Activated CD4-positive, alpha-beta T cell treated with anti-CD3 and anti-CD28 coated beads for 36 hours (primary cell): ENCODE results near the gene FUT2. TPM values are rescaled to one million over a fixed set of nuclear protein-coding genes. Genes with fewer than 3 reads are reported as not detected.
A peak's percentile ranks its signal among the peaks of the same experiment; 100 is the strongest.
"Not testable (repeated sequence)": the region's sequence is repeated elsewhere in the genome, so short reads cannot be mapped to it uniquely, and the experiment has no call there.

Source experiments
- ATAC-seq: fragments of 200-7000 bp; cut with Tn5 transposase; one replicate; pipeline ENCODE4 v1.10.0; 2021; ENCODE audit warnings: mild to moderate bottlenecking, moderate library complexity
- CTCF ChIA-PET: fragments of 350-600 bp; sonication (Branson Sonifier 250); formaldehyde crosslinking; loops from one replicate; lab custom pipeline; 2021; ENCODE audit warnings: antibody characterized with exemption; lab: Charles Lee
- POLR2A ChIA-PET: fragments of 350-600 bp; sonication (Branson Sonifier 250); formaldehyde crosslinking; loops from one replicate; lab custom pipeline; 2021; ENCODE audit warnings: antibody characterized with exemption, inconsistent platforms; lab: Charles Lee
- DNase-seq: peaks from one replicate; pipeline ENCODE4 v3.0.0-alpha.2; 2020
- H3K27ac Mint-ChIP-seq: one replicate; pipeline ENCODE4 v1.8.0; 2021; ENCODE audit warnings: mixed read lengths
- H3K27me3 Mint-ChIP-seq: one replicate; pipeline ENCODE4 v1.8.0; 2021; ENCODE audit warnings: mixed read lengths
- H3K36me3 Mint-ChIP-seq: one replicate; pipeline ENCODE4 v1.8.0; 2021; ENCODE audit warnings: low read depth, mixed read lengths
- H3K4me1 Mint-ChIP-seq: one replicate; pipeline ENCODE4 v1.8.0; 2021; ENCODE audit warnings: mixed read lengths
- H3K4me3 Mint-ChIP-seq: one replicate; pipeline ENCODE4 v1.8.0; 2021; ENCODE audit warnings: mild to moderate bottlenecking, moderate library complexity, mixed read lengths
- H3K9me3 Mint-ChIP-seq: one replicate; pipeline ENCODE4 v1.8.0; 2021; ENCODE audit warnings: low read depth, mixed read lengths
- intact Hi-C, 2 experiments: fragments of 100-400 bp; cut with DNase I in 1 of 2; cut with micrococcal nuclease in 1 of 2; formaldehyde crosslinking; loops; one replicate each; pipeline versions ENCODE4 v1.14.2 to v1.15.1; 2022 to 2024; cut with DNase I, micrococcal nuclease
- total RNA-seq, 2 experiments: library from RNA; stranded (reverse); gene quantifications; one replicate each; pipeline ENCODE4 v1.2.3, GENCODE V29; 2021

Gene FUT2
- total RNA-seq, 2 experiments from 2014 or later, result not detected

DNA sequence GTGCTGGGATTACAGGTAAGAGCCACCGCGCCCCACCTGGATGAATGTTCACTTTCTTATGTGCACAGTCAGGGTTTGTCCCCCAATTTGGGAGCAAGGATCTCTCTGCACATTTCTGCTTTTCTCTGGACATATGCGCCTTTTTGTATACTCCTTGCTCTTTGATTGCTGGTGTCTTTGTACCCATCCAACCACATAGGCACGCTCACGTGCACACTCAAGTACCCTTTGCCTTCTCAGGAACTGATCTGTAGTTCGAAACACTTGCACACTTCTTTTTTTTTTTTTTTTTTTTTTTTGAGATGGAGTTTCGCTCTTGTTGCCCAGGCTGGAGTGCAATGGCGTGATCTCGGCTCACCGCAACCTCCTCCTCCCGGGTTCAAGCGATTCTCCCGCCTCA, 22.3 kb downstream of the FUT2 start:
- ATAC-seq, CTCF ChIA-PET, intact Hi-C loops, H3K4me3 Mint-ChIP-seq, H3K27me3 Mint-ChIP-seq, DNase-seq, POLR2A ChIA-PET, H3K9me3 Mint-ChIP-seq, H3K36me3 Mint-ChIP-seq, H3K27ac Mint-ChIP-seq: not testable (repeated sequence)
- H3K4me1 Mint-ChIP-seq, result peaks cover 12% of the 10 kb centered on the region

- CTCF ChIA-PET, result no interaction called here
- ATAC-seq, result no peak
Observed at GRCh38 chr19:48718711-48719231, 23.0 kb downstream of the FUT2 start.

GRCh38 chr19:48719263-48720171, 23.7 kb downstream of the FUT2 start, which contains the start of gene MAMSTR:
TSS of gene MAMSTR (minus strand) at chr19:48719725. CDS start at chr19:48719031, 694 bp downstream.
- ChIA-PET CTCF (no interaction called here), POLR2A (no interaction called here)
- Mint-ChIP-seq H3K36me3 (no peaks in the 10 kb centered on the region), H3K4me3 (peak within 1 kb of the TSS; percentile 80), H3K27ac (peak within 1 kb of the TSS; percentile 97), H3K9me3 (no peaks in the 10 kb centered on the region), H3K4me1 (peaks cover 10% of the 10 kb centered on the region), H3K27me3 (no peaks in the 10 kb centered on the region)
- intact Hi-C loops, result loop anchor here (1.0 to 5.0 kb wide), 6 partner anchors 19 to 923 kb away; partner anchors contain the start of genes GRWD1 (in 1 of the 2), RRAS (in 1 of the 2) and SCAF1 (in 1 of the 2)
- DNase-seq (no peak), ATAC-seq (no peak)

More at GRCh38 chr19:48718711-48719231, 23.0 kb downstream of the FUT2 start:
- no peak for DNase-seq
- Mint-ChIP-seq H3K4me3 (no peak overlapping the region), H3K27me3 (no peaks in the 10 kb centered on the region), H3K27ac (no peak overlapping the region), H3K36me3 (no peaks in the 10 kb centered on the region), H3K9me3 (no peaks in the 10 kb centered on the region), H3K4me1 (peaks cover 11% of the 10 kb centered on the region)
- intact Hi-C loops, result no loop called here
- POLR2A ChIA-PET, result no interaction called here

GRCh38 chr19:48720251-48720612, 24.5 kb downstream of the FUT2 start:
- H3K27ac Mint-ChIP-seq, result peak overlapping the region; percentile 97
- peak; percentile 14 for ATAC-seq
- peaks cover 10% of the 10 kb centered on the region for H3K4me1 Mint-ChIP-seq
- H3K27me3 Mint-ChIP-seq, result no peaks in the 10 kb centered on the region
- H3K4me3 Mint-ChIP-seq, result peak overlapping the region; percentile 80
- DNase-seq, result no peak
- ChIA-PET CTCF (interaction anchor here (0.9 to 1.5 kb wide), 2 partner anchors 19 to 20 kb away, joined by 3 to 12 read pairs; partner anchors contain the start of gene RASIP1), POLR2A (interaction anchor here (0.6 kb wide), 1 partner anchor 775 kb away, joined by 3 read pairs; no protein-coding TSS in a partner anchor)
- intact Hi-C loops, result loop anchor here (1.0 to 5.0 kb wide), 6 partner anchors 19 to 922 kb away; partner anchors contain the start of genes GRWD1 (in 1 of the 2), RRAS (in 1 of the 2) and SCAF1 (in 1 of the 2)
- H3K9me3 Mint-ChIP-seq, result peaks cover 3% of the 10 kb centered on the region
- H3K36me3 Mint-ChIP-seq, result peaks cover 3% of the 10 kb centered on the region

GRCh38 chr19:48720613-48721296, 25.0 kb downstream of the FUT2 start:
- Mint-ChIP-seq H3K9me3 (peaks cover 6% of the 10 kb centered on the region), H3K4me1 (peaks cover 14% of the 10 kb centered on the region), H3K36me3 (peaks cover 7% of the 10 kb centered on the region), H3K27me3 (no peaks in the 10 kb centered on the region), H3K4me3 (peak overlapping the region; percentile 80), H3K27ac (peak overlapping the region; percentile 97)
- ChIA-PET CTCF (interaction anchor here (0.5 to 1.5 kb wide), 3 partner anchors 19 to 995 kb away, joined by 3 to 12 read pairs (median 3); partner anchors contain the start of gene RASIP1), POLR2A (interaction anchor here (0.6 kb wide), 1 partner anchor 775 kb away, joined by 3 read pairs; no protein-coding TSS in a partner anchor)
- DNase-seq (peak; percentile 97), ATAC-seq (peak; percentile 96)
- intact Hi-C loops, result loop anchor here (1.0 to 5.0 kb wide), 8 partner anchors 18 to 922 kb away; partner anchors contain the start of genes GRWD1 (in 1 of the 2), NUCB1 (in 1 of the 2), RPL18 (in 1 of the 2) and RRAS (in 1 of the 2)

GRCh38 chr19:48722196-48722708, 26.5 kb downstream of the FUT2 start:
- no peak for DNase-seq
- Mint-ChIP-seq H3K27me3 (no peaks in the 10 kb centered on the region), H3K9me3 (peaks cover 13% of the 10 kb centered on the region), H3K4me1 (peaks cover 22% of the 10 kb centered on the region), H3K36me3 (peaks cover 18% of the 10 kb centered on the region), H3K4me3 (no peak overlapping the region), H3K27ac (no peak overlapping the region)
- POLR2A ChIA-PET, result no interaction called here
- intact Hi-C loops, result loop anchor here in 1 of 2 experiments (5.0 kb wide), 2 partner anchors 400 to 920 kb away; partner anchors contain the start of genes RRAS and SCAF1
- CTCF ChIA-PET, result interaction anchor here (0.5 to 0.9 kb wide), 2 partner anchors 272 to 1453 kb away, joined by 3 to 4 read pairs; partner anchors contain the start of gene RUVBL2
- no peak for ATAC-seq

- intact Hi-C loops, result loop anchor here in 1 of 2 experiments (1.0 to 5.0 kb wide), 6 partner anchors 11 to 917 kb away; partner anchors contain the start of genes NUCB1, RRAS, SCAF1 and TMEM143
- peaks cover 18% of the 10 kb centered on the region for H3K36me3 Mint-ChIP-seq
- ATAC-seq (peak; percentile 34), DNase-seq (peak; percentile 33)
- H3K4me1 Mint-ChIP-seq, result peaks cover 21% of the 10 kb centered on the region
- no peaks in the 10 kb centered on the region for H3K27me3 Mint-ChIP-seq
- POLR2A ChIA-PET, result interaction anchor here (0.6 kb wide), 1 partner anchor 14 kb away, joined by 3 read pairs; no protein-coding TSS in a partner anchor
- CTCF ChIA-PET, result interaction anchor here (0.6 to 2.4 kb wide), 8 partner anchors 9 to 119 kb away, joined by 3 to 12 read pairs (median 4); no protein-coding TSS in a partner anchor
- H3K9me3 Mint-ChIP-seq, result peaks cover 13% of the 10 kb centered on the region
- H3K4me3 Mint-ChIP-seq, result no peak overlapping the region
- peak overlapping the region; percentile 93 for H3K27ac Mint-ChIP-seq
Observed at GRCh38 chr19:48724796-48725753, 29.3 kb downstream of the FUT2 start.

DNA sequence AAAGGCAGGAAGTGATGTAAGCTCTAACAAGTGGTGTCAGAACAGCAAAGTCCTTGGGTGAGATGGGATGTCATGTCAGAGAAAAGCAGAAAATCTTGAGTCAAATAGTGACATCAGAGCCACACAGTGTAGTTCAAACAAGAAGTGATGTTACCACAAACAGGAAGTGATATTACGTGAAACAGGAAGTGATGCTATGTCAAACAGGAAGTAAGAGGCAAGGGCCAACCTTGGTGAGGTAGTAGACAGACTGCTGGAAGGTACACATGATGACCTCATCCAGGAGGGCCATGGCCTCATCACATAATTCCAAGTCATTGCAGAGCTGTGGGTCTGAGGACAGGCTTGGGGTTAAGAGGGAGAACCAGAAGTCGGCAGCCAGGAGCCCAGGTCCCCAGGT, 30.8 kb downstream of the FUT2 start:
- ChIA-PET POLR2A (no interaction called here), CTCF (interaction anchor here (1.6 kb wide), 1 partner anchor 267 kb away, joined by 3 read pairs; the partner anchor contains the start of genes GYS1 and RUVBL2)

GRCh38 chr19:48728911-48729664, 33.3 kb downstream of the FUT2 start:
- ChIA-PET CTCF (interaction anchor here (1.0 to 1.4 kb wide), 2 partner anchors 10 to 59 kb away, joined by 5 to 6 read pairs; no protein-coding TSS in a partner anchor), POLR2A (no interaction called here)
- no peak overlapping the region for H3K27ac Mint-ChIP-seq
- DNase-seq (no peak), ATAC-seq (no peak)
- intact Hi-C loops, result no loop called here
- H3K36me3 Mint-ChIP-seq, result peaks cover 18% of the 10 kb centered on the region
- H3K4me3 Mint-ChIP-seq, result no peak overlapping the region
- no peaks in the 10 kb centered on the region for H3K27me3 Mint-ChIP-seq
- peaks cover 17% of the 10 kb centered on the region for H3K4me1 Mint-ChIP-seq
- peaks cover 13% of the 10 kb centered on the region for H3K9me3 Mint-ChIP-seq

More for the DNA sequence above, 30.8 kb downstream of the FUT2 start:
- peaks cover 17% of the 10 kb centered on the region for H3K4me1 Mint-ChIP-seq
- peaks cover 13% of the 10 kb centered on the region for H3K9me3 Mint-ChIP-seq
- H3K27me3 Mint-ChIP-seq, result no peaks in the 10 kb centered on the region
- H3K36me3 Mint-ChIP-seq, result peaks cover 18% of the 10 kb centered on the region
- intact Hi-C loops, result no loop called here
- peak overlapping the region; percentile 93 for H3K27ac Mint-ChIP-seq
- DNase-seq, result peak; percentile 43
- peak; percentile 61 for ATAC-seq
- peak overlapping the region; percentile 41 for H3K4me3 Mint-ChIP-seq
